GM06990 (cell line): ENCODE results near the gene AFF1.

Source experiments
- DNase-seq: peaks from one replicate; pipeline ENCODE4 v3.0.0-alpha.2; 2011; ENCODE audit not compliant: insufficient read length; ENCODE audit errors: extremely low read depth
- H3K27me3 ChIP-seq: replicated peaks from 2 replicates; pipeline ENCODE4 v1.6.0; 2011; ENCODE audit warnings: low read length; ENCODE audit not compliant: control insufficient read depth, insufficient read depth
- H3K36me3 ChIP-seq: 2 replicates; pipeline ENCODE4 v1.5.1; 2011; ENCODE audit warnings: low read length; ENCODE audit not compliant: control insufficient read depth, insufficient read depth
- H3K4me3 ChIP-seq: replicated peaks from 2 replicates; pipeline ENCODE4 v1.5.1; 2011; ENCODE audit warnings: low read depth, mild to moderate bottlenecking, control low read depth, low read length
- TF ChIP-seq, protein P1 (sequence below): IDR thresholded peaks from 2 replicates; pipeline ENCODE4 v1.5.1; 2011; ENCODE audit warnings: low read length, control low read depth, mild to moderate bottlenecking, inconsistent platforms; ENCODE audit not compliant: insufficient read depth, poor library complexity, severe bottlenecking

Gene AFF1

DNA sequence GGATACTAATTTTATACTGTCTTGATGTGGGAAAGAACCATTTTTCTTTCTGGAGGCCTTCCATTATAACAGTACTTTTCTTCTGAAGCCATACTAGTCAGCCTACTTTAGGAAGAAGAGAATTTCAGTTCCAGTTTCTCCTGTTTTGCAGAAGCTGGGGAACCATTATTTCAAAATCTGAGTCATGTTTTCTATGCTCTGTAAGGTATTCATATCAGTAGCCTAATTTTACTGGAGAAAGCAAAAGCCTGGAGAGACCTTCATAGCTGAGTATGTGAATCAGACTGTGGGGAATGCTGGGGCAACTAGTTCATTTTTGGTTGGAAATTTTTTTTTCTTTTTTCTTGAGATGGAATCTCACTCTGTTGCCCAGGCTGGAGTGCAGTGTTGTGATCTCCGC, 22.4 kb downstream of the AFF1 start:
- no peak for DNase-seq
- Histone ChIP-seq H3K4me3 (no peak overlapping the region), H3K36me3 (no peaks in the 10 kb centered on the region), H3K27me3 (no peaks in the 10 kb centered on the region)
- TF ChIP-seq, protein P1, sequence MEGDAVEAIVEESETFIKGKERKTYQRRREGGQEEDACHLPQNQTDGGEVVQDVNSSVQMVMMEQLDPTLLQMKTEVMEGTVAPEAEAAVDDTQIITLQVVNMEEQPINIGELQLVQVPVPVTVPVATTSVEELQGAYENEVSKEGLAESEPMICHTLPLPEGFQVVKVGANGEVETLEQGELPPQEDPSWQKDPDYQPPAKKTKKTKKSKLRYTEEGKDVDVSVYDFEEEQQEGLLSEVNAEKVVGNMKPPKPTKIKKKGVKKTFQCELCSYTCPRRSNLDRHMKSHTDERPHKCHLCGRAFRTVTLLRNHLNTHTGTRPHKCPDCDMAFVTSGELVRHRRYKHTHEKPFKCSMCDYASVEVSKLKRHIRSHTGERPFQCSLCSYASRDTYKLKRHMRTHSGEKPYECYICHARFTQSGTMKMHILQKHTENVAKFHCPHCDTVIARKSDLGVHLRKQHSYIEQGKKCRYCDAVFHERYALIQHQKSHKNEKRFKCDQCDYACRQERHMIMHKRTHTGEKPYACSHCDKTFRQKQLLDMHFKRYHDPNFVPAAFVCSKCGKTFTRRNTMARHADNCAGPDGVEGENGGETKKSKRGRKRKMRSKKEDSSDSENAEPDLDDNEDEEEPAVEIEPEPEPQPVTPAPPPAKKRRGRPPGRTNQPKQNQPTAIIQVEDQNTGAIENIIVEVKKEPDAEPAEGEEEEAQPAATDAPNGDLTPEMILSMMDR = no peak

DNA sequence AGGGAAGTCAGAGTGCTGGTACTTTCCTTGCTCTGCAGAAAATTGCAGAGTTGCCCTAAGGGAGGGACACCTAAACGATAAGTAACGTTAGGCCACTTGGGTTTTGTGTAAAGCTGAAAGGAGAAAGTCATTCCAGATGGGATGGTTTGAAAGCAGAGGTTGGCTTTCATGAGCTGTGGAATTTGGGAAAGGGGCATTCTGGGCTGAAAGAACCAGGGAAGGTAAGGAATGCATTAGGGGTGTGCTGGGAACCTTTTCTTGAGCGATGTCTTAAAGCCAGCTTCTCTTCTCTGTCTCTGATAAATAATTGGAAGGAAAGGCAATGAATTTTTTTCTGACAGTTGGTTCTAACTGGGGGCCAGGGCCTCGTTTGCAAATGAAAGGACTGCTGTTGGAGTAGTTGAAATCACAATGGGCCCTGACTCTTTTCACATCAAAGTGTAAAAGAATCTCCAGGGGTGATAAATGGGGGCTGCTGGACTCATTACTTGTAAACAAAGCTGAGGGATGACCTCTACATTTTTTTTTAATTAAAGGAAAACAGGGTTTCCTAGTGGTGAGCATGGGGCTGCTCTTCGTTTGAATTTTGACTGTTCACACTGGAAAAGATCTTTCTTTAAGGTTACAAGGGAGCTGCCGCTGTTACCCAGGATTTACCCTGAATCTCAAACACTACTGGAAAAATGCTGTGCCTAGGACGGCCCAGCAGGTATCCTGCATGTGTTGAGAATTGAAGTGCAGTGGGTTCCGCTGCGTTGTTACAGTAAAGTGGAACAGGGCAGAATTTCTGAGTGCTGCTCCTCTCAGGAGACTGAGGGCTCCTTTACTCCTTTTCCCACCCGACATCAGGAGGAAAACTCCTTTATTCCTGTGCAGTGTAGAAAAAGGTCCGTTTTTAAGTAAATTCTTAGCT, 25.0 kb downstream of the AFF1 start:
- Histone ChIP-seq H3K36me3 (no peaks in the 10 kb centered on the region), H3K4me3 (no peak overlapping the region), H3K27me3 (no peaks in the 10 kb centered on the region)
- TF ChIP-seq, protein P1 = no peak
- DNase-seq = no peak

DNA sequence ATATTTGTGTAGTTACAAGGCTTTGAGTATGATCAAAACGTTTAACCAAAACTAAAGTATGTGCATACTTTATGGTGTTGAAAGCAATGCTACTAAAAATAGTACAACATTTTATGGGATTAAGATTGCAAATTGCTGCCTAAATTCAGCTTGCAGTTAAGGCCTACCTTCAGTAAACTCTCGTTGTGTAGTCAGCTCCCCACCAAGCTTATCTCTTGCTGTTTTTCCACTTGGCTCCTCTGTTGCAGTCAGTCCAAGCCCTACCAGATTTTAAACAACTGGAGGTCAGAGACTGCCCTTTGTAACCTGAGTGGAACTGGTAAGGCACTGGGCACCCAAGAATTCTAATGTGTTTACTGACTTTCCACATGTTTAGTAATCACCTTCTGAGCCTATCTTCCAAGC, 25.7 kb downstream of the AFF1 start:
- Histone ChIP-seq H3K27me3 (no peaks in the 10 kb centered on the region), H3K4me3 (no peak overlapping the region), H3K36me3 (no peaks in the 10 kb centered on the region)
- TF ChIP-seq, protein P1 = no peak
- DNase-seq = no peak

DNA sequence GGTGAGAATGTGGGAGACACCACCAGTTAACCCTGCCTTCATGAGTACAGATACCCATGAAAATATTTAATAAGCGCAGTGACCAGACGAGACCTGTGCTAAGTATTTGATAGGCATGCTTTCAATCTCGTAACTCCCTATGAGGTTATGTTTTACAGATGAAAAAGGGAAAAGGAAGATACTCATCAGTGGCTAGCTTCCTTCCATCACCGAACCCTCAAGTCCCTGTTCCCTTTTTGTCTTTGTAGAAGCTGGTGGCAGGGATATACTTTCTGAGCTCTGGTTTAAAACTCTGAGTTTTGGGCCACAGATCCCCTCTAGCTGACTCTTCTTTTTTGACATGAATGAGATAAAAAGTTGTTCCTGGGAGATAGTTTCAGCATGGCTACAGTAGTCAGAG, 26.3 kb downstream of the AFF1 start:
- Histone ChIP-seq H3K36me3 (no peaks in the 10 kb centered on the region), H3K4me3 (peak overlapping the region; percentile 26), H3K27me3 (no peaks in the 10 kb centered on the region)
- TF ChIP-seq, protein P1 = no peak
- no peak for DNase-seq

DNA sequence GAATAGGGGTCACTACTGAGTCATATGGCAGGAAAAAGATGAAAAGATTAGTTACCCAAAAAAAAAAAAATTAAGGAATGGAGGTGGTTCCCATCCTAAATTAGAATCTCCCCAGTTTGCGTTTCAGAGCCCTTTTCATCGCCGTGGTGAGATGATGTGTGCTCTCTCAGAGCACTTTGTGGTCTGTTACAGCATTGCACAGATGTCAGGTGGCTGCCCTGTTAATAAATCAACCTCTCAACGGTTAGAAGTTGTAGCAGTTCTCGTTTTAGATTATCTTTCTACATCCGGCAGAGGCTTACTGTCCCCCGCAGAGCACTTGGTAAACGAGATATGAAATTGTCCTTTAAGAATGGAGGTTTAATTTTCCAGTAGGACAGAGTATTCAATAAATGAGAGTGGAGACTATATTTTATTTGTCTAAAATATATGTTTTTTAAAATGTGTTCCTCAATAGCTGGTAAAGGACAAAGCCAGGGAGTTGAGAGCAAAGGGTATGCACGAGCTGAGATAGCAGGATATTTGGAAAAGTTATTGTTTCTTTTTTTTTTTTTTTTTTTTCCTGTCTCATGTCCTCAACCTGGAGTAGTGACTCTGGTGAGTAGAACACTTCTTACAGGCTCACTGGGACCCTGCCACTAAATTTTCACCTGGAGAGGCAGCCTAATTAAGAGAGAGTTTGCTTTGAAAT, 26.9 kb downstream of the AFF1 start:
- Histone ChIP-seq H3K4me3 (peak overlapping the region; percentile 39), H3K36me3 (no peaks in the 10 kb centered on the region), H3K27me3 (no peaks in the 10 kb centered on the region)
- TF ChIP-seq, protein P1 = no peak
- peak; percentile 56 for DNase-seq
